ENCODE results near the gene ARHGAP20. TPM values are rescaled to one million over a fixed set of nuclear protein-coding genes. Genes with fewer than 3 reads are reported as not detected.

Gene ARHGAP20
- total and polyA plus RNA-seq, 2 of the 4 experiments (the other 2 are of a cell fraction): 1.4 to 2.5 TPM

GRCh38 chr11:110759972-110760381 lies 47.7 kb upstream of the ARHGAP20 start:
- Histone ChIP-seq H2AK9ac (replicated peaks; ENCODE audit: low read depth, low read length, poor library complexity) (no peak overlapping the region), H3K14ac (replicated peaks; ENCODE audit: low read depth, low read length) (no peak overlapping the region), H3K9me3 (ENCODE audit: control insufficient read depth, insufficient read depth, low read length) (no peaks in the 10 kb centered on the region), H3K18ac (ENCODE audit: low read depth, low read length) (0 out of 2 replicates have a peak overlapping the region, but pooled peaks have one; percentile 24), H3K56ac (ENCODE audit: extremely low read depth, insufficient read depth, low read length) (no peak overlapping the region), H3K4me3 (ENCODE audit: insufficient read depth, low read depth, low read length) (no peak overlapping the region), H3K4ac (ENCODE audit: low read depth, low read length) (no peak overlapping the region), H3K27ac (ENCODE audit: insufficient read depth, low read length) (peak overlapping the region; percentile 41; the same call in 1 of the 2 replicates), H2AK5ac (ENCODE audit: low read depth, low read length) (no peak overlapping the region), H2AFZ (replicated peaks; ENCODE audit: low read length, poor library complexity) (no peak overlapping the region), H3K23ac (ENCODE audit: low read depth, low read length) (no peak overlapping the region), H3K79me1 (ENCODE audit: low read depth in 1 of 2, low read length in 2 of 2) (no peaks in the 10 kb centered on the region), H4K91ac (ENCODE audit: insufficient read depth, low read depth, low read length) (0 out of 2 replicates have a peak overlapping the region, but pooled peaks have one; percentile 20), H2BK120ac (ENCODE audit: low read depth, low read length) (peak overlapping the region; percentile 20), H3K4me2 (ENCODE audit: low read depth, low read length) (peak overlapping the region; percentile 15), H2BK20ac (ENCODE audit: low read depth, low read length) (peak overlapping the region; percentile 28; the same call in 1 of the 2 replicates), H3K4me1 (ENCODE audit: control insufficient read depth, insufficient read depth, low read length) (peaks cover 21% of the 10 kb centered on the region), H3K9me1 (ENCODE audit: insufficient read depth, low read length) (peaks cover 4% of the 10 kb centered on the region), H3K36me3 (ENCODE audit: control insufficient read depth, insufficient read depth, low read length) (no peaks in the 10 kb centered on the region), H3K27me3 (ENCODE audit: control insufficient read depth, insufficient read depth, low read length) (no peaks in the 10 kb centered on the region), H2BK5ac (ENCODE audit: low read depth, low read length, poor library complexity, severe bottlenecking) (peak overlapping the region; percentile 75), H3K9ac (ENCODE audit: low read depth, low read length) (no peak overlapping the region), H4K20me1 (ENCODE audit: insufficient read depth, low read length) (no peaks in the 10 kb centered on the region), H2BK15ac (ENCODE audit: low read depth, low read length) (peak overlapping the region; percentile 18; the same call in 1 of the 3 replicates), H4K8ac (ENCODE audit: low read depth in 2 of 2, low read length in 2 of 2) (no peak overlapping the region; a peak in 1 of 4 replicates), H4K5ac (ENCODE audit: low read depth, low read length) (no peak overlapping the region; the same call in 1 of the 2 replicates)
- TF ChIP-seq USF2 (IDR thresholded peaks at IDR 0.05; ENCODE audit: low read depth, low read length) (peak; percentile 46; the same call in 1 of the 2 replicates), MXI1 (IDR thresholded peaks at IDR 0.05; ENCODE audit: borderline replicate concordance, low read depth, low read length) (no peak)
- ChIA-PET CTCF (no interaction called here), POLR2A (ENCODE audit: unreplicated experiment) (no interaction called here)
- no TSS peak for BruUV-seq (replicated peaks)
- in situ Hi-C loops (cut with MboI; ENCODE audit: low sequenced_read_pairs) (no loop called here), intact Hi-C loops (cut with micrococcal nuclease) (loop anchor here (2.0 kb wide), 1 partner anchor 45 kb away; no protein-coding TSS in a partner anchor), dilution Hi-C loops (cut with HindIII; ENCODE audit: low sequenced_read_pairs, unreplicated experiment) (no loop called here)
- peak; percentile 92 for DNase-seq
- ATAC-seq (ENCODE audit: low read depth): peak; percentile 67
- WGBS, 2 experiments (ENCODE audit: extremely low coverage in 2 of 2, insufficient read length in 1 of 2): 0% methylated on average over 1 of the region's 3 CpGs; no CpG with 5 or more reads in 1 of the 2 experiments
